ENCODE results near the gene ZFAND5.

The ZFAND5 gene

GRCh38 chr9:72322259-72322658, 42.7 kb downstream of the ZFAND5 start:
- DNase-seq, result no peak

GRCh38 chr9:72315510-72316311, 49.3 kb downstream of the ZFAND5 start:
- DNase-seq, result no peak

GRCh38 chr9:72315089-72315509, 49.9 kb downstream of the ZFAND5 start:
- DNase-seq, result no peak

GRCh38 chr9:72313507-72313906, 51.5 kb downstream of the ZFAND5 start:
- DNase-seq, result no peak

- DNase-seq, result no peak
Observed at GRCh38 chr9:72312386-72312987, 52.5 kb downstream of the ZFAND5 start.

GRCh38 chr9:72309364-72310133, 55.5 kb downstream of the ZFAND5 start:
- DNase-seq, result no peak

- no peak for DNase-seq
Observed at GRCh38 chr9:72306761-72307160, 58.2 kb downstream of the ZFAND5 start.

GRCh38 chr9:72305707-72306106, 59.3 kb downstream of the ZFAND5 start:
- no peak for DNase-seq

GRCh38 chr9:72305102-72305546, 59.9 kb downstream of the ZFAND5 start:
- DNase-seq, result no peak

- DNase-seq, result no peak
Observed at GRCh38 chr9:72304538-72304937, 60.5 kb downstream of the ZFAND5 start.

Measured in NCI-H1694 treated with DMSO at 0.1 percent for 48 hours (cell line).